HEK293 (cell line): ENCODE results near the gene NOS1AP.
A peak's percentile ranks its signal among the peaks of the same experiment; 100 is the strongest.
"Not testable (repeated sequence)": the region's sequence is repeated elsewhere in the genome, so short reads cannot be mapped to it uniquely, and the experiment has no call there.

Experiments
- CTCF ChIA-PET: fragments of 350-600 bp; formaldehyde crosslinking; extraction: SDS; loops from one replicate; lab custom pipeline; 2021; ENCODE audit warnings: antibody characterized with exemption; lab: Yijun Ruan, JAX
- POLR2A ChIA-PET: fragments of 300-600 bp; formaldehyde crosslinking; extraction: SDS; loops from one replicate; lab custom pipeline; 2020; ENCODE audit warnings: antibody characterized with exemption, inconsistent platforms; lab: Yijun Ruan, JAX
- H3K27ac ChIP-seq: fragments of 200-500 bp; sonication (Bioruptor generic); 2 replicates; pipeline ENCODE4 v1.5.1; 2014; ENCODE audit warnings: low read depth, low read length, control low read depth, inconsistent platforms; ENCODE audit errors: extremely low read depth
- H3K36me3 ChIP-seq, 2 experiments: fragments of 200-500 bp in 1 of 2; sonication (Bioruptor generic) in 1 of 2; 1 replicate in 1 of 2; 2 replicates in 1 of 2; pipeline ENCODE4 v1.5.1; 2014 to 2017; ENCODE audit warnings: inconsistent platforms in 2 of 2, low read length in 2 of 2; ENCODE audit not compliant: control insufficient read depth in 2 of 2, insufficient read depth in 1 of 2
- H3K4me1 ChIP-seq: fragments of 200-500 bp; sonication (Bioruptor generic); 2 replicates; pipeline ENCODE4 v1.5.1; 2014; ENCODE audit warnings: mild to moderate bottlenecking, low read length, inconsistent platforms; ENCODE audit not compliant: control insufficient read depth, insufficient read depth
- H3K4me3 ChIP-seq: 2 replicates; pipeline ENCODE4 v1.5.1; 2011; ENCODE audit warnings: low read depth, mild to moderate bottlenecking, control low read depth, low read length, moderate library complexity
- H3K9me3 ChIP-seq: fragments of 200-500 bp; sonication (Bioruptor generic); 2 replicates; pipeline ENCODE4 v1.5.1; 2014; ENCODE audit warnings: low read depth, low read length, inconsistent platforms; ENCODE audit not compliant: control insufficient read depth, insufficient read depth
- EGR2 ChIP-seq: fragments of 450-650 bp; formaldehyde crosslinking; IDR thresholded peaks from 2 replicates; pipeline ENCODE4 v1.5.1; 2016; ENCODE audit warnings: low read depth, missing biosample characterization, missing genetic modification characterization
- GLI4 ChIP-seq: fragments of 450-650 bp; formaldehyde crosslinking; IDR thresholded peaks from 2 replicates; pipeline ENCODE4 v1.5.1; 2016; ENCODE audit warnings: missing biosample characterization, missing genetic modification characterization
- HOXD13 ChIP-seq: sonication (generic); formaldehyde crosslinking; IDR thresholded peaks from 2 replicates; pipeline ENCODE4 v1.8.0; 2022; ENCODE audit warnings: missing genetic modification reagents, borderline replicate concordance
- KLF16 ChIP-seq: fragments of 450-650 bp; formaldehyde crosslinking; IDR thresholded peaks from 2 replicates; pipeline ENCODE4 v1.5.1; 2017; ENCODE audit warnings: missing biosample characterization, missing genetic modification characterization
- SALL2 ChIP-seq: fragments of 450-650 bp; formaldehyde crosslinking; IDR thresholded peaks from 2 replicates; pipeline ENCODE4 v1.5.0; 2017; ENCODE audit warnings: missing biosample characterization, mild to moderate bottlenecking, missing genetic modification characterization, borderline replicate concordance
- SCRT2 ChIP-seq: fragments of 450-650 bp; formaldehyde crosslinking; IDR thresholded peaks from 2 replicates; pipeline ENCODE4 v1.5.1; 2016; ENCODE audit warnings: missing biosample characterization, missing genetic modification characterization
- ZFHX2 ChIP-seq: fragments of 450-650 bp; formaldehyde crosslinking; conservative IDR thresholded peaks from 2 replicates; pipeline ENCODE4 v1.5.1; 2016; ENCODE audit warnings: missing biosample characterization, missing genetic modification characterization
- ZNF133 ChIP-seq: fragments of 450-650 bp; formaldehyde crosslinking; IDR thresholded peaks from 2 replicates; pipeline ENCODE4 v1.5.1; 2016; ENCODE audit warnings: missing biosample characterization, missing genetic modification characterization
- ZNF146 ChIP-seq: fragments of 450-650 bp; formaldehyde crosslinking; IDR thresholded peaks from 2 replicates; pipeline ENCODE4 v1.5.1; 2016; ENCODE audit warnings: missing biosample characterization, missing genetic modification characterization
- ZNF24 ChIP-seq: fragments of 450-650 bp; formaldehyde crosslinking; IDR thresholded peaks from 2 replicates; pipeline ENCODE4 v1.5.1; 2016; ENCODE audit warnings: missing biosample characterization, missing genetic modification characterization
- ZNF274 ChIP-seq, 2 experiments: fragments of 200-500 bp in 1 of 2; fragments of 450-650 bp in 1 of 2; sonication (Bioruptor generic) in 1 of 2; formaldehyde crosslinking in 1 of 2; IDR thresholded peaks; 2 replicates each; pipeline versions ENCODE4 v1.5.1 to v1.6.1; 2014 to 2016; ENCODE audit warnings: borderline replicate concordance in 1 of 2, inconsistent platforms in 1 of 2, low read length in 1 of 2, missing biosample characterization in 1 of 2, missing genetic modification characterization in 1 of 2
- ZNF280C ChIP-seq: fragments of 450-650 bp; formaldehyde crosslinking; IDR thresholded peaks from 2 replicates; pipeline ENCODE4 v1.5.1; 2016; ENCODE audit warnings: missing biosample characterization, missing genetic modification characterization
- ZNF366 ChIP-seq: fragments of 450-650 bp; formaldehyde crosslinking; conservative IDR thresholded peaks from 2 replicates; pipeline ENCODE4 v1.5.1; 2016; ENCODE audit warnings: missing biosample characterization, missing genetic modification characterization
- ZNF48 ChIP-seq: fragments of 450-650 bp; formaldehyde crosslinking; IDR thresholded peaks from 2 replicates; pipeline ENCODE4 v1.5.1; 2016; ENCODE audit warnings: missing biosample characterization, missing genetic modification characterization
- ZNF510 ChIP-seq: fragments of 450-650 bp; formaldehyde crosslinking; IDR thresholded peaks from 2 replicates; pipeline ENCODE4 v1.5.1; 2018; ENCODE audit warnings: mild to moderate bottlenecking, missing genetic modification characterization, missing biosample characterization; ENCODE audit not compliant: insufficient replicate concordance
- ZNF513 ChIP-seq: fragments of 450-650 bp; IDR thresholded peaks from 2 replicates; pipeline ENCODE4 v1.5.1; 2018; ENCODE audit warnings: missing biosample characterization, missing genetic modification characterization
- ZNF529 ChIP-seq: fragments of 450-650 bp; formaldehyde crosslinking; IDR thresholded peaks from 2 replicates; pipeline ENCODE4 v1.5.1; 2017; ENCODE audit warnings: missing genetic modification characterization, missing biosample characterization; ENCODE audit not compliant: insufficient replicate concordance
- ZNF629 ChIP-seq: fragments of 450-650 bp; formaldehyde crosslinking; IDR thresholded peaks from 2 replicates; pipeline ENCODE4 v1.5.1; 2017; ENCODE audit warnings: missing biosample characterization, missing genetic modification characterization
- ZNF660 ChIP-seq: fragments of 450-650 bp; IDR thresholded peaks from 2 replicates; pipeline ENCODE4 v1.5.1; 2018; ENCODE audit warnings: missing biosample characterization, mild to moderate bottlenecking, missing genetic modification characterization
- ZNF76 ChIP-seq: fragments of 450-650 bp; formaldehyde crosslinking; IDR thresholded peaks from 2 replicates; pipeline ENCODE4; 2016; ENCODE audit warnings: low read depth, missing biosample characterization, missing genetic modification characterization, borderline replicate concordance
- TF ChIP-seq, protein P1 (sequence below): fragments of 450-650 bp; formaldehyde crosslinking; IDR thresholded peaks from 2 replicates; pipeline ENCODE4 v1.5.1; 2016; ENCODE audit warnings: missing biosample characterization, missing genetic modification characterization
- TF ChIP-seq, protein P2 (sequence below): fragments of 450-650 bp; formaldehyde crosslinking; IDR thresholded peaks from 2 replicates; pipeline ENCODE4 v1.5.1; 2016; ENCODE audit warnings: missing biosample characterization, missing genetic modification characterization

The NOS1AP gene

GRCh38 chr1:162201062-162201461, 131.6 kb downstream of the NOS1AP start:
- POLR2A ChIA-PET, H3K27ac ChIP-seq, H3K36me3 ChIP-seq, H3K4me1 ChIP-seq, H3K4me3 ChIP-seq, H3K9me3 ChIP-seq, CTCF ChIA-PET: not testable (repeated sequence)
- TF ChIP-seq, protein P1, sequence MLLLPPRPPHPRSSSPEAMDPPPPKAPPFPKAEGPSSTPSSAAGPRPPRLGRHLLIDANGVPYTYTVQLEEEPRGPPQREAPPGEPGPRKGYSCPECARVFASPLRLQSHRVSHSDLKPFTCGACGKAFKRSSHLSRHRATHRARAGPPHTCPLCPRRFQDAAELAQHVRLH (tag by site-specific recombination) = peak; percentile 79
- TF ChIP-seq ZNF146 (tag by site-specific recombination) = peak; percentile 94
- TF ChIP-seq, all 188 proteins: peak for 2; not testable (repeated sequence) for 186

GRCh38 chr1:162204129-162204822, 134.8 kb downstream of the NOS1AP start:
- POLR2A ChIA-PET = interaction anchor here (1.1 kb wide), 1 partner anchor 135 kb away, joined by 3 read pairs; the partner anchor contains the start of gene NOS1AP
- Histone ChIP-seq H3K4me3 (no peak overlapping the region), H3K9me3 (no peaks in the 10 kb centered on the region), H3K4me1 (peaks cover 15% of the 10 kb centered on the region; the same call in 1 of the 2 replicates), H3K27ac (no peak overlapping the region), H3K36me3 (no peaks in the 10 kb centered on the region)
- CTCF ChIA-PET = interaction anchor here (1.2 kb wide), 1 partner anchor 148 kb away, joined by 3 read pairs; no protein-coding TSS in a partner anchor
- no peak for TF ChIP-seq ZNF24 (tag by site-specific recombination)
- peak; percentile 98 for TF ChIP-seq ZNF510
- no peak for TF ChIP-seq ZNF513 (tag by site-specific recombination)
- no peak for TF ChIP-seq ZNF660

- POLR2A ChIA-PET = no interaction called here
- peaks cover 15% of the 10 kb centered on the region; the same call in 1 of the 2 replicates for H3K4me1 ChIP-seq
- TF ChIP-seq HOXD13 (CRISPR knock-in tag) = no peak
- peak; percentile 59; the same call in 1 of the 2 replicates for TF ChIP-seq EGR2
- TF ChIP-seq ZFHX2 (tag by site-specific recombination) = peak; percentile 70; the same call in 1 of the 2 replicates
- TF ChIP-seq ZNF510 = peak; percentile 94
- TF ChIP-seq, all 188 proteins: peak for 3
- H3K36me3 ChIP-seq = no peaks in the 10 kb centered on the region
- H3K27ac ChIP-seq = no peak overlapping the region
- no peak overlapping the region for H3K4me3 ChIP-seq
- CTCF ChIA-PET = interaction anchor here (1.2 kb wide), 1 partner anchor 149 kb away, joined by 3 read pairs; no protein-coding TSS in a partner anchor
- H3K9me3 ChIP-seq = no peaks in the 10 kb centered on the region
These were observed 135.3 kb downstream of the NOS1AP start for GRCh38 chr1:162204823-162205155.

DNA sequence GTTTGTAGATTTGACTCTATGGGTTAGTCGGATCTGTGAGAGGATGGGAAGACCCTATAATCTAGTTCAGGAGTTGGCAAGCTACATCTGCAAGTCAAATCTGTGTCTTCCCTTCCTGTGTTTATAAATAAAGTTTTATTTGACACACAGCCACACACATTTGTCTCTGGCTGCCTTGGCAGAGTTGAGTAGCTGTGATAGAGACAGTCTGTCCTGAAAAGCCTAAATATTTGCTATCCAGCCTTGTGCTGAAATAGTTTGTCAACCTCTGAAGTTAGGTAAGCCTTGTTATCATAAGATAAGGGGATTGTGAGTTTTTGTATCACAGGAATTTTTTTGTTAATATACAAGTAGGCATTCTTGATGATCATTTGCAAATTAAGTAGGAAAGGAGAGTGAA, 136.8 kb downstream of the NOS1AP start:
- H3K36me3 ChIP-seq = no peaks in the 10 kb centered on the region
- peaks cover 22% of the 10 kb centered on the region for H3K4me1 ChIP-seq
- ChIA-PET POLR2A (interaction anchor here (1.2 kb wide), 1 partner anchor 17 kb away, joined by 3 read pairs; no protein-coding TSS in a partner anchor), CTCF (no interaction called here)
- no peak overlapping the region for H3K4me3 ChIP-seq
- peak overlapping the region; percentile 56 for H3K27ac ChIP-seq
- H3K9me3 ChIP-seq = no peaks in the 10 kb centered on the region
- TF ChIP-seq SCRT2 (no peak), ZNF274 (IDR thresholded peaks at IDR 0.05; ENCODE audit: low read length) (no peak), ZNF274 (tag by site-specific recombination; IDR thresholded peaks at IDR 0.05; ENCODE audit: borderline replicate concordance) (no peak), ZNF48 (no peak), ZNF629 (tag by site-specific recombination) (no peak), KLF16 (no peak), SALL2 (no peak), GLI4 (tag by site-specific recombination) (no peak), ZNF76 (tag by site-specific recombination) (no peak), ZNF366 (tag by site-specific recombination) (no peak), ZNF280C (tag by site-specific recombination) (no peak), ZNF529 (tag by site-specific recombination) (no peak), ZNF133 (tag by site-specific recombination) (no peak)
- TF ChIP-seq, protein P2, sequence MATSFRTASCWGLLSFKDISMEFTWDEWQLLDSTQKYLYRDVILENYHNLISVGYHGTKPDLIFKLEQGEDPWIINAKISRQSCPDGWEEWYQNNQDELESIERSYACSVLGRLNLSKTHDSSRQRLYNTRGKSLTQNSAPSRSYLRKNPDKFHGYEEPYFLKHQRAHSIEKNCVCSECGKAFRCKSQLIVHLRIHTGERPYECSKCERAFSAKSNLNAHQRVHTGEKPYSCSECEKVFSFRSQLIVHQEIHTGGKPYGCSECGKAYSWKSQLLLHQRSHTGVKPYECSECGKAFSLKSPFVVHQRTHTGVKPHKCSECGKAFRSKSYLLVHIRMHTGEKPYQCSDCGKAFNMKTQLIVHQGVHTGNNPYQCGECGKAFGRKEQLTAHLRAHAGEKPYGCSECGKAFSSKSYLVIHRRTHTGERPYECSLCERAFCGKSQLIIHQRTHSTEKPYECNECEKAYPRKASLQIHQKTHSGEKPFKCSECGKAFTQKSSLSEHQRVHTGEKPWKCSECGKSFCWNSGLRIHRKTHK = no peak
